ENCODE measurements around the gene LINGO4. TPM values are rescaled to one million over a fixed set of nuclear protein-coding genes. Genes with fewer than 3 reads are reported as not detected.

Gene LINGO4
- total RNA-seq, 1 experiment from 2014 or later, result not detected

Other genes starting within 250 kb of the LINGO4 start
- 13.2 and 25.3 TPM in 2 replicates for gene SNX27, start 193.4 kb downstream of the LINGO4 start, total RNA-seq (2014; rRNA removed; shearing (Covaris generic))
- gene CELF3, start 88.6 kb downstream of the LINGO4 start, total RNA-seq (2014; rRNA removed; shearing (Covaris generic)), result 0.11 TPM in 1 of 2 replicates, not detected in the other
- not detected in 2 replicates for gene RIIAD1, start 83.9 kb downstream of the LINGO4 start, total RNA-seq (2014; rRNA removed; shearing (Covaris generic))
- 197 and 249 TPM in 2 replicates for gene MRPL9, start 41.9 kb downstream of the LINGO4 start, total RNA-seq (2014; rRNA removed; shearing (Covaris generic))
- 12.6 and 13.8 TPM in 2 replicates for gene TDRKH, start 14.9 kb downstream of the LINGO4 start, total RNA-seq (2014; rRNA removed; shearing (Covaris generic))
- not detected in 2 replicates for gene RORC, start 26.4 kb upstream of the LINGO4 start, total RNA-seq (2014; rRNA removed; shearing (Covaris generic))
- gene C2CD4D, start 34.4 kb upstream of the LINGO4 start, total RNA-seq (2014; rRNA removed; shearing (Covaris generic)), result not detected in 2 replicates
- not detected in 2 replicates for gene THEM5, start 48.3 kb upstream of the LINGO4 start, total RNA-seq (2014; rRNA removed; shearing (Covaris generic))
- 15.1 and 31.0 TPM in 2 replicates for gene THEM4, start 104.1 kb upstream of the LINGO4 start, total RNA-seq (2014; rRNA removed; shearing (Covaris generic))
- gene S100A10, start 188.4 kb upstream of the LINGO4 start, total RNA-seq (2014; rRNA removed; shearing (Covaris generic)), result 68.5 and 77.3 TPM in 2 replicates
- gene S100A11, start 231.6 kb upstream of the LINGO4 start, total RNA-seq (2014; rRNA removed; shearing (Covaris generic)), result 289 and 308 TPM in 2 replicates